Measurements from ENCODE around the gene PRICKLE4.

The PRICKLE4 gene

GRCh38 chr6:41732591-41733359 lies 47.8 kb upstream of the PRICKLE4 start (continued):
- TF ChIP-seq, protein P1, sequence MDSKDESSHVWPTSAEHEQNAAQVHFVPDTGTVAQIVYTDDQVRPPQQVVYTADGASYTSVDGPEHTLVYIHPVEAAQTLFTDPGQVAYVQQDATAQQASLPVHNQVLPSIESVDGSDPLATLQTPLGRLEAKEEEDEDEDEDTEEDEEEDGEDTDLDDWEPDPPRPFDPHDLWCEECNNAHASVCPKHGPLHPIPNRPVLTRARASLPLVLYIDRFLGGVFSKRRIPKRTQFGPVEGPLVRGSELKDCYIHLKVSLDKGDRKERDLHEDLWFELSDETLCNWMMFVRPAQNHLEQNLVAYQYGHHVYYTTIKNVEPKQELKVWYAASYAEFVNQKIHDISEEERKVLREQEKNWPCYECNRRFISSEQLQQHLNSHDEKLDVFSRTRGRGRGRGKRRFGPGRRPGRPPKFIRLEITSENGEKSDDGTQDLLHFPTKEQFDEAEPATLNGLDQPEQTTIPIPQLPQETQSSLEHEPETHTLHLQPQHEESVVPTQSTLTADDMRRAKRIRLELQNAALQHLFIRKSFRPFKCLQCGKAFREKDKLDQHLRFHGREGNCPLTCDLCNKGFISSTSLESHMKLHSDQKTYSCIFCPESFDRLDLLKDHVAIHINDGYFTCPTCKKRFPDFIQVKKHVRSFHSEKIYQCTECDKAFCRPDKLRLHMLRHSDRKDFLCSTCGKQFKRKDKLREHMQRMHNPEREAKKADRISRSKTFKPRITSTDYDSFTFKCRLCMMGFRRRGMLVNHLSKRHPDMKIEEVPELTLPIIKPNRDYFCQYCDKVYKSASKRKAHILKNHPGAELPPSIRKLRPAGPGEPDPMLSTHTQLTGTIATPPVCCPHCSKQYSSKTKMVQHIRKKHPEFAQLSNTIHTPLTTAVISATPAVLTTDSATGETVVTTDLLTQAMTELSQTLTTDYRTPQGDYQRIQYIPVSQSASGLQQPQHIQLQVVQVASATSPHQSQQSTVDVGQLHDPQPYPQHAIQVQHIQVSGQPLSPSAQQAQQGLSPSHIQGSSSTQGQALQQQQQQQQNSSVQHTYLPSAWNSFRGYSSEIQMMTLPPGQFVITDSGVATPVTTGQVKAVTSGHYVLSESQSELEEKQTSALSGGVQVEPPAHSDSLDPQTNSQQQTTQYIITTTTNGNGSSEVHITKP (tag by site-specific recombination; IDR thresholded peaks at IDR 0.05), result no peak
- no peak for TF ChIP-seq ZNF324 (tag by site-specific recombination; IDR thresholded peaks at IDR 0.05)
- peak; percentile 22; the same call in 1 of the 2 replicates for TF ChIP-seq ZNF341 (tag by site-specific recombination; IDR thresholded peaks at IDR 0.05; ENCODE audit: low read depth)
- TF ChIP-seq, protein P2, sequence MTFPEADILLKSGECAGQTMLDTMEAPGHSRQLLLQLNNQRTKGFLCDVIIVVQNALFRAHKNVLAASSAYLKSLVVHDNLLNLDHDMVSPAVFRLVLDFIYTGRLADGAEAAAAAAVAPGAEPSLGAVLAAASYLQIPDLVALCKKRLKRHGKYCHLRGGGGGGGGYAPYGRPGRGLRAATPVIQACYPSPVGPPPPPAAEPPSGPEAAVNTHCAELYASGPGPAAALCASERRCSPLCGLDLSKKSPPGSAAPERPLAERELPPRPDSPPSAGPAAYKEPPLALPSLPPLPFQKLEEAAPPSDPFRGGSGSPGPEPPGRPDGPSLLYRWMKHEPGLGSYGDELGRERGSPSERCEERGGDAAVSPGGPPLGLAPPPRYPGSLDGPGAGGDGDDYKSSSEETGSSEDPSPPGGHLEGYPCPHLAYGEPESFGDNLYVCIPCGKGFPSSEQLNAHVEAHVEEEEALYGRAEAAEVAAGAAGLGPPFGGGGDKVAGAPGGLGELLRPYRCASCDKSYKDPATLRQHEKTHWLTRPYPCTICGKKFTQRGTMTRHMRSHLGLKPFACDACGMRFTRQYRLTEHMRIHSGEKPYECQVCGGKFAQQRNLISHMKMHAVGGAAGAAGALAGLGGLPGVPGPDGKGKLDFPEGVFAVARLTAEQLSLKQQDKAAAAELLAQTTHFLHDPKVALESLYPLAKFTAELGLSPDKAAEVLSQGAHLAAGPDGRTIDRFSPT (tag by site-specific recombination; IDR thresholded peaks at IDR 0.05), result 0 out of 2 replicates have a peak, but pooled peaks have one; percentile 49
- TF ChIP-seq ZNF423 (tag by site-specific recombination; IDR thresholded peaks at IDR 0.05), result 0 out of 2 replicates have a peak, but pooled peaks have one; percentile 44
- TF ChIP-seq, protein P3, sequence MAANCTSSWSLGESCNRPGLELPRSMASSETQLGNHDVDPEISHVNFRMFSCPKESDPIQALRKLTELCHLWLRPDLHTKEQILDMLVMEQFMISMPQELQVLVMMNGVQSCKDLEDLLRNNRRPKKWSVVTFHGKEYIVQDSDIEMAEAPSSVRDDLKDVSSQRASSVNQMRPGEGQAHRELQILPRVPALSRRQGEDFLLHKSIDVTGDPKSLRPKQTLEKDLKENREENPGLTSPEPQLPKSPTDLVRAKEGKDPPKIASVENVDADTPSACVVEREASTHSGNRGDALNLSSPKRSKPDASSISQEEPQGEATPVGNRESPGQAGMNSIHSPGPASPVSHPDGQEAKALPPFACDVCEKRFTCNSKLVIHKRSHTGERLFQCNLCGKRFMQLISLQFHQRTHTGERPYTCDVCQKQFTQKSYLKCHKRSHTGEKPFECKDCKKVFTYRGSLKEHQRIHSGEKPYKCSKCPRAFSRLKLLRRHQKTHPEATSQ (tag by site-specific recombination; IDR thresholded peaks at IDR 0.05), result no peak
- TF ChIP-seq WT1 (tag by site-specific recombination; IDR thresholded peaks at IDR 0.05), result peak; percentile 68
- TF ChIP-seq ZBTB8A (tag by site-specific recombination; IDR thresholded peaks at IDR 0.05), result peak; percentile 77
- TF ChIP-seq ZNF658 (tag by site-specific recombination; IDR thresholded peaks at IDR 0.05), result no peak
- no peak for TF ChIP-seq ZSCAN23 (tag by site-specific recombination; IDR thresholded peaks at IDR 0.05)
- no peak for TF ChIP-seq ZNF843 (tag by site-specific recombination; IDR thresholded peaks at IDR 0.05)
- TF ChIP-seq GLIS1 (tag by site-specific recombination; IDR thresholded peaks at IDR 0.05), result peak; percentile 98
- no peak for TF ChIP-seq ZNF391 (tag by site-specific recombination; IDR thresholded peaks at IDR 0.05; ENCODE audit: borderline replicate concordance, low read depth)
- no peak for TF ChIP-seq ZNF777 (tag by site-specific recombination; IDR thresholded peaks at IDR 0.05; ENCODE audit: borderline replicate concordance)
- no peak for TF ChIP-seq ZBTB10 (tag by site-specific recombination; IDR thresholded peaks at IDR 0.05)
- no peak for TF ChIP-seq ZNF211 (tag by site-specific recombination; IDR thresholded peaks at IDR 0.05; ENCODE audit: low read depth)
- no peak for TF ChIP-seq ELK4 (IDR thresholded peaks at IDR 0.05; ENCODE audit: borderline replicate concordance, low read depth, low read length)
- TF ChIP-seq ZNF148 (tag by site-specific recombination; IDR thresholded peaks at IDR 0.05; ENCODE audit: borderline replicate concordance), result no peak
- TF ChIP-seq ZNF654 (tag by site-specific recombination; IDR thresholded peaks at IDR 0.05; ENCODE audit: low read depth), result no peak
- no peak for TF ChIP-seq ZNF248 (tag by site-specific recombination; IDR thresholded peaks at IDR 0.05)
- no peak for TF ChIP-seq ZNF580 (tag by site-specific recombination; IDR thresholded peaks at IDR 0.05)
- no peak for TF ChIP-seq KLF8 (tag by site-specific recombination; IDR thresholded peaks at IDR 0.05)
- TF ChIP-seq PRDM6 (tag by site-specific recombination; IDR thresholded peaks at IDR 0.05), result no peak
